GM21576 (cell line): ENCODE results near the gene TCERG1L.
"Not testable (repeated sequence)": the region's sequence is repeated elsewhere in the genome, so short reads cannot be mapped to it uniquely, and the experiment has no call there.

ENCODE experiments used
- ATAC-seq: cut with Tn5 transposase; IDR thresholded peaks from one replicate; pipeline ENCODE4 v1.9.1; 2021; ENCODE audit warnings: mild to moderate bottlenecking, moderate library complexity; ENCODE audit not compliant: unreplicated experiment

The TCERG1L gene

DNA sequence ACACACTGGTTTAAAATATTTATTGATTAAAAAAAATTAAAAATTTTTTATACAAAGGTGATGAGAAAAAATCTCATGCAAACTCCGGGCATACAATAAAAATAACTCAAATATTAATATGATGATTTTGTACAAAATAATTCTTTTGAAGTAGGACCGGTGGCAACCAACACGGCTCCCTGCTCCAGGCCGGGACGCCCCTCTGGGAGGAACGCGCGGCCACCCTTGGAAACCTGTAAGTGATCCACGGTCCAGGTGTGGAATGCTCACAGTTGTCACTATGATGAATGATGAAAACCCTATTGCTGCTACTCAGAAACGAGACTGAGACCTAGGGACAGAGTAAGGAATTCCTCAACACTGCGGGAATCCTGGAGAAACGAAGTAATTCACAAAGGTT lies 219.1 kb downstream of the TCERG1L start:
- ATAC-seq = no peak

DNA sequence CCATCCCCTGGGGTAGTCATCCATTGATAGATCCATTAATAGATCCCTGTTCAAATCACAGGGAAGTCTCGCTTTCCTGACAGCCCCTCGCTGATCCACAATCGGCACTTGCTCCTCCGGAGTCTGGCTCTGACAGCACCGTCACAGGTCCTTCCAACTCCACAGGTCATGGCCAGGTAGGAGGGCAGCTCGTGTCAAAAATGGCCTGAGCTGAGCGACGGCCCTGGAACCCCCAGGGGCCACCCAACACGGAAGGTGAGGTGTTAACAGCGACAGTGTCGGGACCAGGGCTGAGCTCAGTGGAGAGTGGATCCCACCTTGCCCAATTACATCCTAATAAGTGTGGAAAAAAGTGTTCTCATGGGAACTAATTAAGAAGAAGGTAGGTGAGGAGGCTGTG lies 219.8 kb downstream of the TCERG1L start:
- ATAC-seq = no peak

DNA sequence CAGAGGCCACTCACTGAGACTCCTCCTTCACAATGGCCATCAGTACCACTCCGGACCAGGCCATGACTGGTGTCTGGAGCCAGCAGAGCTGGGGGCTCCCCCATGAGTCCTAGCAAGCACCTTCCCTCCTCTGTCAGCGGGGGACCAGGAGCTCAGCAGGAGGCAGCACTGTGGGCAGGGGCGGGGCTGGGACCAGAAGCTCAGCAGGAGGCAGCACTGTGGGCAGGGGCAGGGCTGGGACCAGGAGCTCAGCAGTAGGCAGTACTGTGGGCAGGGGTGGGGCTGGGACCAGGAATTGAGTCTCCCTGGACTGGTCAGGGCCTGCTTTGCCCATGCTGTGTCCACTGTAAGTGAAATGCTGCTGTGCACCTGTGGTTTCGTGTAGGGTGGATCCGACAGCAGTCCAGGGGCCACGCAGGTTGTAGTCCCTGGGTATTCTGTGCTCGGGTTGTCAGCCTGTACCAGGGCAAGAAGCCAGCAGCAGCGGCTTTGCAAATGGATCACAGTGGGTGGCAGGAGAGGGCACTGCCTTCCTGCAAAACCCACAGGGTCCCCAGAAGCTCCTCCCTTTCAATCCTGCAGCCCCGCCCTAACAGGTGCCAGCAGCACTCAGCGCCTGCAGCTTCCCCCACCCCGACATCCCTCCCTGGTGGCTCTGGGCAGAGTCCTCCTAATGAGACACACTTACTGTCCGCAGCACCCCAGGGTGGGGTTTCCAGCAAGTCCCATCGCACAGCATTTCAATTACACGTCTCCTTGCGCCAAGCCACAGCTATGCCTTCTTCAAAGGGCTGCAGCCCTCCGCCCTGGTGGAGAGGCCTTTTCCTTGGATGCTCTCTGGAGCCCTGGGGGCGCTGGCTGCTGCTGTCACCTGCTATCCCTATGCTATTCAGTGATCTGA lies 220.5 kb downstream of the TCERG1L start:
- ATAC-seq = no peak

DNA sequence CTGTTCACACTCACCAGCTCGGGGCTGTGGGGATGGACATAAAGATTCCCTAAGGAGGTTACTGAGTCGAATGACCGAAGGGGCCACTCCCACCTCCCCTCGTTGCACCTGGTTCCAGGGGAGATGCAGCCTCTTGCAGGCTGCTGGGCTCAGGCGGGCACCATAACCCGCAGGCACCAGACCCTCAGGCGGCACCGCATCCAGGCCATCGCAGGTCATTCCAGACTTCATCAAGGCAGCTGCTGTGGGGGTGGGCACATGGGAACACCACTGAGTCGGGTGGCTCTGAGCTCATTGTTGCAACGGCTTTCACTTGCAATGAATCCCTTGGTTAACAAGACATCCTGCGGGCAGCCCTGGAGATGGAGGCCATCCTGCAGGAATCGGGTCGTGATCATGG lies 221.7 kb downstream of the TCERG1L start:
- ATAC-seq = no peak

DNA sequence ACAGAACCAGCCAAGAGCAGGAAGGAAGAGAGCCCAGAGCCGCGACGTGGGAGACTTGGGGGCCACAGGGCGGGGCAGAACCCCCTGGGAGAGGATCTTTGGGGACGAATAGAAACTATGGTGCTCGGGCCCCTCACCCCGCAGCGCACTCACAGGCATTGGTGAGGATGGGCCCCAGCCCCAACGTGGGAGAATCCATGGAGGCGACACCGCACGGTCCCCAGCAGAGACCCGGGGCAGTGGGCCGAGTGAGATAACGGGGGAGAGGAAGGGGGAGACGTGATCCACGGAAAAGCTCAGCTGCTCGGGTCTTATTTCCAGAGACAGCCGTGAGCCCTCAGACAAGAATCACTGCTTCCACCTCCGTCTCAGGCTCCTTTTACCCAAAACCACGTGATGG lies 222.4 kb downstream of the TCERG1L start:
- no peak for ATAC-seq

DNA sequence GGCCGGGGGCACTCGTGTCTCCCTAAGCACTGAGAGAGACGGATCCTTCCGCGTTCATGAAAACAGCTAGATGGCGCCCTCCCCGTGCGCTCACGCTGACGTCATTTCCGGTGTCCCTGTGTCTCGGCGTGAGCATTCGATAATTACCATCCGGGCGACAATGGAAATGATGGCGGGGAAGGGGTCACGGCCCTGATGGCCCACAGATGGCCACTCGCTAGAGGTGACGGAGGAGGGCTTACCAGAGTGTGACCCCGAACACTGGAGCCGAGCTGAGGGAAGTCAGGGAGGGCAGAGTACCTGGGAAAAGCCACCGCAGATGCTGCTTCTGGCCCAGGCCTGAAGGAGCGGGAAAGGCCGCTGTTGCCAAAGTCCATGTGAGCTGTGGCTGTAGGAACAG lies 222.9 kb downstream of the TCERG1L start:
- ATAC-seq = no peak

DNA sequence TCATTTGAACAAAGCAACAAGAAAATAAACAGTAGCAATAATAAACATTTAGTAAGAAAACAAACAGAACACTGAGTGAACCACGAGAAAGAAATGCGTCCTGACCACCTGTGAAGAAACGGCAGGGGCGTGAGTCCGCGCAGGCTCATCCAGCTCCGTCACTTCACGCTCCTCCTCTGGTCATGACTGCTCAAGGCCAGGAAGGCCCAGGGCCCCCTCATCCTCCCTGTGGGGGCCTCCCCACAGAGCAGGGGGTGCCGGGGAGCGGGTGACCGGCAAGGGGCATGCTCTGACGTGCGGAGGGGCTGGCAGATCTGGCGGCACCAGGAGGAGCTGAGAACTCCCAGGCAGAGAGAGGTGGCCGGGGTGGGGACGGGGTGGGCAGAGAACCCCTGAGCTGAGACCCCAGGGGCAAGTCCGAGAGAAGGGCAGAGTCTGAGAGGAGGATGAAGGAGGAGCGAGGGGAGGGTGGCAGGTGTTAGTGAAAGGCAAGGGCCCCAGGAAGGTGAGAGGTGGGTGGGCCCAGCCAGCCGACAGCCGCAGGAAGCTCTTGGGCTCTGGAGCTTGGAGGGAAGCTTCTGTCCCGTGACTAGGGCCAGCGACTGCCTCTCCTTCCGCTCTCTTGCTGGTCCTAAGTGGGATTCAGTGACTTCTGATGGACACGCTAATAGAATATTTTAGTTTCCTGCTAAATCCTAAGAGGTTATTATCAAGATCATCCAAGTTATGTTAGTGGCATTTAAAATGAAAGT lies 223.9 kb downstream of the TCERG1L start:
- no peak for ATAC-seq

DNA sequence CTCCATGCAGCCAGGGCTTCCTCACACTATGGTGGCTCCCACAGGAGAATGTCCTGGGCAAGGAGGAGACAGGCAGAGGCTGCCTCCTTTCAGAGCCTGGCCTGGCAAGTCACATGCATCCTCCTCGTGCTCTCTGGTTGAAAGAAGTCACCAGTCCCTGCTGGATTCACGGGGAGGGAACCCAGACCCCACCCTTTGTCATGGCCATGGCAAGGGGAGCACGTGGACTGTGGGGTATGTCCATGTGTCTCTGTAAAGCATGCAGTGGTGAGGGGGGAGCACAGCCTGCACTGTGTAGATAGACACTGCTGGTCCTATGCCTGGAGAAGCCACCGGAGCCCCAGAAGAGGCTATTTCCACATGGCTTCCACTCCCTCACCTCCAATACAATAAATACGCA lies 225.0 kb downstream of the TCERG1L start:
- no peak for ATAC-seq

DNA sequence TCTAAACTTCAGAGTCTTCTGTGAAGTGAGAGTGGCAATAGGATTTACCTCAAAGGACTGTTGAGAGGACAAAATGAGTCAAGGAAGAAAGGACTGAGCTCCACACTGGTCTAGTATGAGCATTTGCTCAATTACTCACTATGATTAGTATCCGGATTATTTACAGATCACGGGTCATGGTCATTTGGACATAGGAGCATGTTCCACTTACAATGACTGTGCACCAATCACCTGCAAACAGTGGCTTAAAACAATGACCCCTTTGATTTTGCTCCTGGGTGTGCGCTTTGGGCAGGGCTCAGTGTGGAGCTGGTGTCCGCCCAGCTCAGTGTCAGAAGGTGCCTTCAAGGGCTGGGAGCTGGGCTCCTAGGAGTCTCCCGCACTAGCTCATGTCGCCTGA lies 225.4 kb downstream of the TCERG1L start:
- ATAC-seq = no peak

DNA sequence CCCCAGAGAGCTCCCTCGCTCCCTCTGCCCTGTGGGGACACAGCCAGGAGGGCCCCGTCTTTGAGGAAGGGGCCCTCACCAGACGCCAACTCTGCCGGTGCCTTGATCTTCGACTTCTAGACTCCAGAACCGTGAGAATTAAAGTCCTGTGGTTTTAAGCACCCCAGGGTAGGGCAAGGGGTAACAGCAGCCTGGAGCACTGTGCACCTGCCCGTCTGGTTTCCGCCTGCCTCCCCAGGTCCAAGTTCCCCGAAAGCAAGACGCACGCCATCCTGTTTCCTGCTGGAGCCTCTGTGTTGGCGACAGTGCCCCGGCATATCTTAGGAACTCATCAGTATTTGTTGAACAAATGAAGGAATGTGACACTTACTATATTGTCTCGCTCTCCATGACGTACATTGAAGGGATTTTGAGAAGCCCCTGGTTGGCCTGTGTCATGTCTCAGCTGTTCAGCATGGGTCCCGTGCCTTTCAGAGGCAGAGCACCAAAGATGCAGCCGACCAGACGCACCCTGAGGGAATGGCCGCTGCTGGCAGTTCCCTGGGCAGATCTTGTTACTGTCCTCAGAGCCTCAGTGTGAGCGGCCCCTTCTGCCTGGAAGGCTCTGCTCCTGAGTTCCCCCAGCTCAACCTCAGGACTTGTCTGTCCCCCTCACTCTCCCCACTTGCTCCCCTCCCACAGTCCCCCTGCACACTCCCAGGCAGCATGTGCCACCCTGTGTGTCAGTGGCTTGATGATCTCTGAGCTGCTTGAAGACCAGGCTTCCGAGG lies 226.2 kb downstream of the TCERG1L start:
- ATAC-seq = no peak

DNA sequence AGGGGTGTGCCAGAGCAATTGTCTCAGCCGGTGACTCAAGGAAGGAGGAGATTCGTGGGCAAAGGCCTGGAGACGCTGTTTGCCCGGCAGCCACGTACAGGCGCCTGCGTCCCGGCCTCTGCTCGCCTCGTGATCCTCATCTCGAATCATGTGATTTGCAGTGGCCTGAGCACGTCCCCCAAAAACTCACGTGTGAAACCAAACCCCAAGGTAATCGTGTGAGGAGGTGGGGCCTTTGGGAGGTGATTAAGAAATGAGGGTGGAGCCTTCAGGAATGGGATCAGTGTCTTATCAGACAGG lies 226.8 kb downstream of the TCERG1L start:
- no peak for ATAC-seq

DNA sequence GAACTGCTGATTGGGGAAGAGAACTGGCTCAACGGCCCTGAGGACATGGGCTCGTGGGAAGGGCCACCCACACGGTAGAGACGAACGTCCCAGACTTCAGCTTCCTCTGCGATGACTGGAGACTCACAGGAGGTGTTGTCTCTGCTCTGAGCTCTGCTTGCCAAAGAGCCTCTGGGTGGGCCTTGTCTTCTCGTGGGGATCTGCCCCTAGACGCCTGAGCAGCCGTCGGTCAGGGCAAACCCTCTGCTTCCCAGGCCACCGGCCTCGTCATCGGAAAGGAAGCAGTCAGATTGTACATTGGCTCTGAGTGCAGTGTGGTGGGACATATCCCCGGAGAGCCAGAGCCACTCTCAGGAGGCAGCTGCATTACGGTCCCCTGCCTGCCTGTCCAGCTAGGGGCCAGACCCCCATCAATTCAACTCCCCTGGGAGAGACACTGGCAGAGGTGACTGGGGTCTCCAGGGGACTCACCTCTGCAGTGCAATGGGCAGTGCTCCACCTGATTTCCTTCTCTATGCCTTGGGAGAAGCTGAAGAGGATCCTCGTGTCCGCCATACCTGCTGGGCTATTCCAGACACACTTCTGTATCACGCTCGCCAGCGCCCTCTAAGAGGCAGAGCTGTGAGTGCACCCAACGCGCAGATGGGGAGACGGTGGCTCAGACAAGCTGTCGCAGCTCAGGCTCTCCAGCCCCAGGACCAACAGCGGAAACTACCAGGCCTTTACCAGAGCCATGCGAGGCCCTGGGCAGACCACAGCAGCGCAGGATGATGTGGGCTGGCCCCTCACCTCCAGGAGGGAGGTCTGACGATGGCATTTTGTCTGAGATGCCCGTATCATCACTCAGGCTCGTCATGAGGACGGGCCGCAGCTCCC lies 227.4 kb downstream of the TCERG1L start:
- no peak for ATAC-seq

DNA sequence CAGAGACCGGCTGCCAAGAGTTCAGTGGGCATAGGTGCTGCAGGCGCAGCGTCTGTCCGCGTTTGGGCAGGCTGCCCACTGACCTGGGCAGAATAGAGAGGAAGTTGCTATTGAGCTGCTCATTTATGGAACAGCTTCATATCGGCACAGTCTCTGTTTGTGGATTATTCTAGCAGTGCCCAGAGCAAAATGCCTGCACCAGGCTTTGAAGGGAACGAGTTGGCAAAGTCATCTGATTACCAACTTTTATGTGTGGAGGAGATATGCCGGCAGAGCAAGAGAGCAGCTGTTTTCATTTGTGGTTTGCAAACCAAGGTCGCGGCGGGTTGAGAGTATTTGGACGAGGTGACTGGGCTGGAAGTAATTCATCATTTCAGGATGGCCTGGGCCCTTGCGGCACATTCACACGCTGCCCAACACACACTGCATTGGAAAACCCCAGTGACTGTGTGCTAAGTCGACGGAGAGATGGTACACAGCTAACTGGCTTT lies 228.5 kb downstream of the TCERG1L start:
- ATAC-seq = no peak

DNA sequence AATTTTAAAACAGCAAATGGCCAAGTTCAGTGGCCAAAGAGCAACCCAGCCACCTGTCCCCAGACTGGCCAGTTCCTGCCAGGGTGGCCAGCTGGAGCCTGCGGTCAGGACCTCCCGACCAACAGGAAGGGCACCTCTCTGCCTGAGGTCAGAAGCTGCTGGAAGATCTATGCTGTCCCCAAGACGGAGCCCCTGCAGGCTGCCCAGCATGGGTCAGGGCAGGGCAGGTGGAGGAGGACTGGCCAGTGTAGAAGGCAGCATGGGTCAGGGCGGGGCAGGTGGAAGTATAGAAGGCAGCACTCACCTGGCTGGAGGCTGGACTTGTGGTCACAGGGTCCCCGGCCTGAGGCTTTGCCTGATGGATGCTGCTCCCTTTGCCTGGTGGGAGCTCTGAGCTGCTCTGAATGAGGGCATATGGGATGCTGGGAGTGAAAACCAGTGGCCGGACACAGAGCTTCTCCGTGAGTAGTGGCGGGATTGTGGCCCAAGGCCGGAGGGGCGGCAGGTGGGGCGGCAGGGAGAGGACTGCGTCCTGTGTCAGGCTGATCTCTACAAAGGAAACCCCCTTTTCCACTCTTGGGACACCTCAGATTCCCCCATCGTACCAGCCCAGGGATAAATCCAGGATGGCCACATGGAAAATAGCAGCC lies 229.2 kb downstream of the TCERG1L start:
- no peak for ATAC-seq

DNA sequence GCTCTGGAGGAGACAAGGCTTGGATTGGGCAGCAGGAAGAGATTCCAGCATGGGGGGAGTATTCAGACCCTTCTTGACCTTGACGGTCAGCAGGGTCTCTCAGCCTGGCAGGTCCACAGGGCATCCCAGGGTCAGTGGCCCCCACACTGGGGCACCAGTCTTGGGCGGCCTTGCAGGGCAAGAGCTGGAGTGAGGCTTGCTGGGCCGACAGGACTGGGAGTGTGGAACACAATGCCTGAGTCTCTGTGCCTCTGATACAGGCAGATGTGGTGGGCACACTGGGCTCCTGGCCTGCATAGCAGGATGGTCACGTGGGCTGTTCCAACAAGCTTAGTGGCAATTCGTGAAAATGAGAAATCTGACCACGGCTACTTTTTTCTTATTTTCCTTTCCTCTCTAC lies 229.7 kb downstream of the TCERG1L start:
- ATAC-seq = no peak

DNA sequence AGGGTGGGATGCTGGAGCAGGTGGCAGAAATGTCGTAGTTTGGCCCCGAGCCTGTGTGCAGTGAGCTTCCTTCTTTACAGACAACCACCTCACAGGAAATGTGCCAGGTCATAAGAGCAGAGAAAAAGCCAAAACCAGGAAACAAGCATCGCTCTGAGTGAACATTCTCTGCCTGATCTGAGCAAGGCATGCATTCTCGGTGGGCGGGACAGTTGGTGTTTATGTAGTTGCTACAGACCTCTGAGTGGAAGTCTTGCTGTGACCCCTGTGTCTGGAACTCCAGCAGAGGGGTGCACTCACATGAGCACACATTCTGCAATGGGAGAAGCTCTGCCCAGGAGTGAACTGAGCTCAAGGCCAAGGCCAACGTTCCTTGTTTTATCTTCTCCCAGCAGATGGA lies 230.1 kb downstream of the TCERG1L start:
- ATAC-seq = no peak

DNA sequence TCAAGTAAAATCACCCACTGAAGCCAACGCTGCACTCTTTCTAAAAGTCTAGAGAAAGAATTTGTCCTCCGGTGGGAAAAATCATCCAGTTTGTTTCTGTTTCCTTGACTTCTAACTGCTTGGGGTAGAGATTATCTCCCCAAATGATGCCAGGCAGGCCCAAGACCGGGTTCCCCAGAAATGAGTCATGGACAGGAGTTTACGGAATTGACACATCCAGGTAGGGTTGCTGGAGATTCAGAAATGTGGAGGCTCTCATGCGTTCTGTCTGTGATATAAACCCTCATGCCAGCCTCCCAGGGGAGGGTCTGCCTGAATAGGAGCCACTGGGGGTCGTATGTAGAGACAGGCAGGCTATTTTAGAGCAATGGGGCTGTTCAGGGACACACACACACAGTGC lies 230.9 kb downstream of the TCERG1L start:
- ATAC-seq = no peak

DNA sequence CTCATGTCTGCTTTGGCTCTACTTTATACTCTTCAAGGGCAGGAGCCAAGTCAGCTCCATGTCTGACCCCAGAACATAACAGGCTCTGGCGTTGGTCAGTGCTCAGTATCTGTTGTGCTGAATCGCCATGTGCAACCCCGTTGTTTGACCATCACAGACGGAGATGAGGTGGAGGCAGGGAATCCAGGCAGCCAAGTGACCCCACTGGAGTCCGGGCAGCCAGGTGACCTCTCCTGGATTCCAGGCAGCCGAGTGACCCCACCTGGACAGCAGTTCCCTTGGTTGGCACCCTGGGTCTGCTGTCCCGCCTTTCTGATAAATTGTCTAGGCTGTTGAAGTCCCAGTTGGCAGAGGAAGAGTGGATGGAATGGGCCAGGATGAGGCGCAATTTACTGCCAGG lies 232.2 kb downstream of the TCERG1L start:
- no peak for ATAC-seq

DNA sequence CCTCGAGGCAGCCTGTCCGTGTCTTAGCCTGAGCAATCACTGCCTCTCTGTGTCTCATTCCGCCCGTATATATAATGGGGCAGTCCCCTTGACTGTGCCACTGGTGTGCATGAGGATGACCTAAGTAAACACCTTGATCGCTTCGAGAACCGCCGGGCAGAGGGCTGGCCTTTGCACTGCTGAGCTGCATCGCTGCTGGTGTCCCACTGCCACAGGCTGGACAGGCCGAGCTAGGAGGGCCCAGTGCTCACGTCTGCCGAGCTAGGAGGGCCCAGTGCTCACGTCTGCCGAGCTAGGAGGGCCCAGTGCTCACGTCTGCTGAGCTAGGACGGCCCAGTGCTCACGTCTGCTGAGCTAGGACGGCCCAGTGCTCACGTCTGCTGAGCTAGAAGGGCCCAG lies 232.6 kb downstream of the TCERG1L start:
- not testable (repeated sequence) for ATAC-seq
